WI38 (cell line): ENCODE measurements around the gene PGRMC1.
"Not testable (repeated sequence)": the region's sequence is repeated elsewhere in the genome, so short reads cannot be mapped to it uniquely, and the experiment has no call there.

Experiments
- H3K4me3 ChIP-seq: 2 replicates; pipeline ENCODE4 v1.5.1; 2011; ENCODE audit warnings: low read depth, mild to moderate bottlenecking, control low read depth, low read length
- CTCF ChIP-seq: IDR thresholded peaks from 2 replicates; pipeline ENCODE4 v1.5.1; 2012; ENCODE audit warnings: low read depth, mild to moderate bottlenecking, control low read depth, low read length

PGRMC1 gene

GRCh38 chrX:119290476-119290875, 54.4 kb downstream of the PGRMC1 start:
- no peak overlapping the region for H3K4me3 ChIP-seq
- no peak for TF ChIP-seq CTCF

- H3K4me3 ChIP-seq: not testable (repeated sequence)
Observed at GRCh38 chrX:119291246-119291645, 55.2 kb downstream of the PGRMC1 start.

- no peak for TF ChIP-seq CTCF
- no peak overlapping the region for H3K4me3 ChIP-seq
Observed at GRCh38 chrX:119292445-119292844, 56.4 kb downstream of the PGRMC1 start.
